LHCN-M2 (cell line): Measurements from ENCODE around the gene COA8. TPM values are rescaled to one million over a fixed set of nuclear protein-coding genes. Genes with fewer than 3 reads are reported as not detected.

Experiments used
- DNase-seq: peaks from one replicate; pipeline ENCODE4 v3.0.0-alpha.2; 2012; ENCODE audit warnings: low read depth
- total RNA-seq: library from RNA; depleted of rRNA; stranded (reverse); fragments of >200 nt; gene quantifications from 2 replicates; pipeline ENCODE4 v1.2.3, GENCODE V29; 2014

Gene COA8
- total RNA-seq, 1 experiment from 2014 or later, result 43.7 TPM

GRCh38 chr14:103568952-103569351, 6.2 kb downstream of the COA8 start:
- DNase-seq, result no peak

GRCh38 chr14:103569408-103569807, 6.6 kb downstream of the COA8 start:
- no peak for DNase-seq

GRCh38 chr14:103574104-103574503, 11.3 kb downstream of the COA8 start:
- DNase-seq, result no peak

GRCh38 chr14:103574707-103575285, 12.0 kb downstream of the COA8 start:
- no peak for DNase-seq

- DNase-seq, result peak; percentile 85
Observed at GRCh38 chr14:103576371-103577024, 13.7 kb downstream of the COA8 start.

GRCh38 chr14:103578401-103579075, 15.8 kb downstream of the COA8 start:
- no peak for DNase-seq

GRCh38 chr14:103581206-103581605, 18.4 kb downstream of the COA8 start:
- DNase-seq, result no peak

- DNase-seq, result no peak
Observed at GRCh38 chr14:103581954-103582703, 19.4 kb downstream of the COA8 start.

GRCh38 chr14:103584326-103584915, 21.7 kb downstream of the COA8 start:
- DNase-seq, result no peak

- DNase-seq, result no peak
Observed at GRCh38 chr14:103593577-103593976, 30.8 kb downstream of the COA8 start.

GRCh38 chr14:103594265-103594664, 31.5 kb downstream of the COA8 start:
- DNase-seq, result peak; percentile 13

GRCh38 chr14:103597623-103598377, 35.0 kb downstream of the COA8 start:
- peak; percentile 90 for DNase-seq

- DNase-seq, result no peak
Observed at GRCh38 chr14:103600503-103600902, 37.7 kb downstream of the COA8 start.

GRCh38 chr14:103604620-103605019, 41.9 kb downstream of the COA8 start:
- DNase-seq, result no peak

GRCh38 chr14:103606963-103607668, 44.4 kb downstream of the COA8 start:
- peak; percentile 93 for DNase-seq

- no peak for DNase-seq
Observed at GRCh38 chr14:103607822-103608221, 45.1 kb downstream of the COA8 start.

GRCh38 chr14:103609081-103609480, 46.3 kb downstream of the COA8 start:
- peak; percentile 37 for DNase-seq

- DNase-seq, result no peak
Observed at GRCh38 chr14:103611215-103611614, 48.5 kb downstream of the COA8 start.

GRCh38 chr14:103613517-103613916, 50.8 kb downstream of the COA8 start:
- DNase-seq, result no peak

GRCh38 chr14:103616635-103617300, 54.0 kb downstream of the COA8 start:
- DNase-seq, result no peak
